Activated CD4-positive, alpha-beta T cell treated with anti-CD3 and anti-CD28 coated beads for 1 hour (primary cell): ENCODE measurements around the gene IST1.
A peak's percentile ranks its signal among the peaks of the same experiment; 100 is the strongest.

Experiments
- DNase-seq: peaks from one replicate; pipeline ENCODE4 v3.0.0-alpha.2; 2020

The IST1 gene

GRCh38 chr16:71920658-71921057 lies 25.3 kb downstream of the IST1 start:
- DNase-seq = no peak

- no peak for DNase-seq
Observed at GRCh38 chr16:71923941-71924690, 28.8 kb downstream of the IST1 start.

GRCh38 chr16:71924710-71925109 lies 29.4 kb downstream of the IST1 start:
- DNase-seq = no peak

GRCh38 chr16:71927383-71927782 lies 32.1 kb downstream of the IST1 start:
- no peak for DNase-seq

- DNase-seq = no peak
Observed at GRCh38 chr16:71927787-71928186, 32.5 kb downstream of the IST1 start.

- no peak for DNase-seq
Observed at GRCh38 chr16:71929048-71929447, 33.7 kb downstream of the IST1 start.

GRCh38 chr16:71930013-71930563 lies 34.8 kb downstream of the IST1 start:
- no peak for DNase-seq

GRCh38 chr16:71931001-71931400 lies 35.7 kb downstream of the IST1 start:
- DNase-seq = no peak

GRCh38 chr16:71931599-71931998 lies 36.3 kb downstream of the IST1 start:
- DNase-seq = no peak

GRCh38 chr16:71933017-71933416 lies 37.7 kb downstream of the IST1 start:
- DNase-seq = no peak

GRCh38 chr16:71933913-71934695 lies 38.8 kb downstream of the IST1 start:
- DNase-seq = no peak

- no peak for DNase-seq
Observed at GRCh38 chr16:71937868-71938510, 42.7 kb downstream of the IST1 start.

- DNase-seq = no peak
Observed at GRCh38 chr16:71943887-71944286, 48.6 kb downstream of the IST1 start.

GRCh38 chr16:71945616-71946015 lies 50.3 kb downstream of the IST1 start:
- no peak for DNase-seq

- DNase-seq = no peak
Observed at GRCh38 chr16:71952825-71953224, 57.5 kb downstream of the IST1 start.

GRCh38 chr16:71954180-71954579 lies 58.8 kb downstream of the IST1 start:
- no peak for DNase-seq

GRCh38 chr16:71954699-71955195 lies 59.4 kb downstream of the IST1 start:
- DNase-seq = no peak

- DNase-seq = no peak
Observed at GRCh38 chr16:71956486-71956885, 61.2 kb downstream of the IST1 start.

- DNase-seq = peak; percentile 68
Observed at GRCh38 chr16:71961066-71962039, 66.0 kb downstream of the IST1 start.

GRCh38 chr16:71963125-71963875 lies 68.0 kb downstream of the IST1 start:
- no peak for DNase-seq

GRCh38 chr16:71965223-71965622 lies 69.9 kb downstream of the IST1 start:
- no peak for DNase-seq
